ENCODE results near the gene ZNRF4.

GRCh38 chr19:5492281-5492634, 37.0 kb downstream of the ZNRF4 start:
- TF ChIP-seq CTCF (IDR thresholded peaks at IDR 0.05) (no peak), POLR2A (IDR thresholded peaks at IDR 0.05) (no peak), EP300 (IDR thresholded peaks at IDR 0.05) (no peak)
